Immature natural killer cell (primary cell): ENCODE data around the gene PFKFB1. TPM values are rescaled to one million over a fixed set of nuclear protein-coding genes. Genes with fewer than 3 reads are reported as not detected.

Experiments used
- DNase-seq, 3 donors: peaks; one replicate each; pipeline ENCODE4 v3.0.0; 2022; ENCODE audit warnings: mixed read lengths in 1 of 3
- H3K27ac Mint-ChIP-seq, 6 donors: one replicate each; pipeline ENCODE4 v1.8.0; 2020; ENCODE audit warnings: mixed read lengths in 6 of 6, mild to moderate bottlenecking in 5 of 6, inconsistent platforms in 4 of 6, moderate library complexity in 3 of 6
- H3K27me3 Mint-ChIP-seq, 3 donors: one replicate each; pipeline ENCODE4 v1.8.0; 2020 to 2021; ENCODE audit warnings: low read depth in 3 of 3, mild to moderate bottlenecking in 3 of 3, mixed read lengths in 3 of 3, moderate library complexity in 3 of 3, inconsistent platforms in 1 of 3
- H3K36me3 Mint-ChIP-seq, 3 donors: one replicate each; pipeline ENCODE4 v1.8.0; 2020; ENCODE audit warnings: mixed read lengths in 3 of 3, inconsistent platforms in 2 of 3, mild to moderate bottlenecking in 2 of 3
- H3K4me1 Mint-ChIP-seq, 2 donors: one replicate each; pipeline ENCODE4 v1.8.0; 2020; ENCODE audit warnings: inconsistent platforms in 2 of 2, mild to moderate bottlenecking in 2 of 2, mixed read lengths in 2 of 2, moderate library complexity in 1 of 2
- H3K4me3 Mint-ChIP-seq, 5 donors: one replicate each; pipeline ENCODE4 v1.8.0; 2020; ENCODE audit warnings: mild to moderate bottlenecking in 5 of 5, mixed read lengths in 5 of 5, inconsistent platforms in 3 of 5, moderate library complexity in 3 of 5
- H3K9me3 Mint-ChIP-seq, 6 donors: one replicate each; pipeline ENCODE4 v1.8.0; 2020; ENCODE audit warnings: mild to moderate bottlenecking in 6 of 6, mixed read lengths in 6 of 6, inconsistent platforms in 4 of 6, moderate library complexity in 3 of 6
- polyA plus RNA-seq, 3 donors: library from polyadenylated mRNA; unstranded; fragments of 300-500 nt; fragmentation: Illumina TruSeq; gene quantifications; one replicate each; pipeline ENCODE4 v1.2.3, GENCODE V29; 2021

The PFKFB1 gene
- polyA plus RNA-seq, 3 donors from 2014 or later: 0.28 to 0.41 TPM; not detected in 1

- no peaks in the 10 kb centered on the region for H3K4me1 Mint-ChIP-seq
- H3K9me3 Mint-ChIP-seq: no peaks in the 10 kb centered on the region
- H3K27me3 Mint-ChIP-seq: peaks cover 0 to 4% (median 0%) of the 10 kb centered on the region in 3 donors
Measured at GRCh38 chrX:54930291-54931049, 63.5 kb downstream of the PFKFB1 start.

GRCh38 chrX:54928876-54929275 lies 65.1 kb downstream of the PFKFB1 start:
- H3K36me3 Mint-ChIP-seq: peaks cover 0 to 13% (median 0%) of the 10 kb centered on the region in 3 donors
- no peaks in the 10 kb centered on the region for H3K4me1 Mint-ChIP-seq
- no peaks in the 10 kb centered on the region for H3K9me3 Mint-ChIP-seq
- H3K27me3 Mint-ChIP-seq: peaks cover 0 to 4% (median 0%) of the 10 kb centered on the region in 3 donors
- DNase-seq: no peak
- H3K4me3 Mint-ChIP-seq: no peak overlapping the region
- H3K27ac Mint-ChIP-seq: no peak overlapping the region

More at GRCh38 chrX:54930291-54931049, 63.5 kb downstream of the PFKFB1 start:
- no peak for DNase-seq
- Mint-ChIP-seq H3K4me3 (no peak overlapping the region), H3K36me3 (peaks cover 0 to 13% (median 0%) of the 10 kb centered on the region in 3 donors), H3K27ac (no peak overlapping the region)

GRCh38 chrX:54926978-54927377 lies 67.0 kb downstream of the PFKFB1 start:
- Mint-ChIP-seq H3K27me3 (peaks cover 0 to 4% (median under 1%) of the 10 kb centered on the region in 3 donors), H3K4me1 (no peaks in the 10 kb centered on the region), H3K27ac (no peak overlapping the region), H3K4me3 (no peak overlapping the region), H3K9me3 (no peaks in the 10 kb centered on the region), H3K36me3 (peaks cover 0 to 11% (median 0%) of the 10 kb centered on the region in 3 donors)
- DNase-seq: no peak

- Mint-ChIP-seq H3K36me3 (peaks cover 0 to 3% (median 0%) of the 10 kb centered on the region in 3 donors), H3K27me3 (peaks cover 3 to 7% (median 6%) of the 10 kb centered on the region in 3 donors), H3K4me1 (peaks cover 9 to 12% of the 10 kb centered on the region in 2 donors), H3K27ac (no peak overlapping the region), H3K4me3 (no peak overlapping the region), H3K9me3 (peaks cover 0 to 3% (median 0%) of the 10 kb centered on the region in 6 donors)
- no peak for DNase-seq
Measured at GRCh38 chrX:54923376-54923775, 70.6 kb downstream of the PFKFB1 start.

GRCh38 chrX:54922547-54922946 lies 71.4 kb downstream of the PFKFB1 start:
- Mint-ChIP-seq H3K4me3 (peak overlapping the region in 1 of 5 donors; percentile 88), H3K9me3 (peaks cover 0 to 3% (median 0%) of the 10 kb centered on the region in 6 donors), H3K36me3 (no peaks in the 10 kb centered on the region), H3K27me3 (peaks cover 3 to 7% (median 3%) of the 10 kb centered on the region in 3 donors), H3K4me1 (peaks cover 9 to 12% of the 10 kb centered on the region in 2 donors), H3K27ac (no peak overlapping the region)
- DNase-seq: no peak

- Mint-ChIP-seq H3K4me1 (peaks cover 9 to 12% of the 10 kb centered on the region in 2 donors), H3K9me3 (peaks cover 0 to 3% (median 0%) of the 10 kb centered on the region in 6 donors), H3K36me3 (no peaks in the 10 kb centered on the region), H3K27me3 (peaks cover 3 to 7% (median 4%) of the 10 kb centered on the region in 3 donors), H3K27ac (peak overlapping the region in 5 of 6 donors; percentile 27 to 87 (median 45)), H3K4me3 (peak overlapping the region; percentile 78 to 95 (median 88))
- peak; percentile 31 to 49 (median 41) for DNase-seq
Measured at GRCh38 chrX:54921427-54922021, 72.5 kb downstream of the PFKFB1 start.

GRCh38 chrX:54920610-54921426 lies 73.2 kb downstream of the PFKFB1 start, which contains the start of gene TRO:
TRO (plus strand) TSS chrX:54920824; CDS start chrX:54922247, 1,423 bp downstream.
- Mint-ChIP-seq H3K27me3 (peaks cover 3 to 7% (median 4%) of the 10 kb centered on the region in 3 donors), H3K4me1 (peaks cover 9 to 12% of the 10 kb centered on the region in 2 donors), H3K36me3 (no peaks in the 10 kb centered on the region), H3K4me3 (peak within 1 kb of the TSS; percentile 78 to 95 (median 88)), H3K9me3 (peaks cover 0 to 3% (median 0%) of the 10 kb centered on the region in 6 donors), H3K27ac (peak within 1 kb of the TSS in 5 of 6 donors; percentile 27 to 87 (median 45))
- peak in 1 of 3 donors; percentile 0 for DNase-seq

GRCh38 chrX:54909941-54910340 lies 84.0 kb downstream of the PFKFB1 start:
- no peak overlapping the region for H3K4me3 Mint-ChIP-seq
- H3K27ac Mint-ChIP-seq: no peak overlapping the region
- DNase-seq: no peak
- peaks cover 0 to 10% (median 2%) of the 10 kb centered on the region in 3 donors for H3K27me3 Mint-ChIP-seq
- H3K4me1 Mint-ChIP-seq: no peaks in the 10 kb centered on the region
- H3K9me3 Mint-ChIP-seq: peaks cover 0 to 9% (median 7%) of the 10 kb centered on the region in 6 donors
- H3K36me3 Mint-ChIP-seq: no peaks in the 10 kb centered on the region

GRCh38 chrX:54894159-54894558 lies 99.8 kb downstream of the PFKFB1 start:
- no peak overlapping the region for H3K27ac Mint-ChIP-seq
- no peak overlapping the region for H3K4me3 Mint-ChIP-seq
- no peak for DNase-seq
- H3K27me3 Mint-ChIP-seq: peaks cover 4 to 14% (median 11%) of the 10 kb centered on the region in 3 donors
- H3K9me3 Mint-ChIP-seq: peaks cover 0 to 4% (median 0%) of the 10 kb centered on the region in 6 donors
- no peaks in the 10 kb centered on the region for H3K4me1 Mint-ChIP-seq
- no peaks in the 10 kb centered on the region for H3K36me3 Mint-ChIP-seq

GRCh38 chrX:54891573-54891972 lies 102.4 kb downstream of the PFKFB1 start:
- Mint-ChIP-seq H3K27ac (no peak overlapping the region), H3K9me3 (peaks cover 0 to 4% (median 0%) of the 10 kb centered on the region in 6 donors), H3K27me3 (peaks cover 5 to 27% (median 14%) of the 10 kb centered on the region in 3 donors), H3K4me1 (no peaks in the 10 kb centered on the region), H3K4me3 (no peak overlapping the region), H3K36me3 (no peaks in the 10 kb centered on the region)
- peak; percentile 18 to 39 (median 26) for DNase-seq

- no peaks in the 10 kb centered on the region for H3K9me3 Mint-ChIP-seq
- peaks cover 2 to 33% (median 9%) of the 10 kb centered on the region in 3 donors for H3K27me3 Mint-ChIP-seq
- no peaks in the 10 kb centered on the region for H3K36me3 Mint-ChIP-seq
- no peak overlapping the region for H3K27ac Mint-ChIP-seq
- H3K4me1 Mint-ChIP-seq: no peaks in the 10 kb centered on the region
- DNase-seq: no peak
- no peak overlapping the region for H3K4me3 Mint-ChIP-seq
Measured at GRCh38 chrX:54885740-54886139, 108.2 kb downstream of the PFKFB1 start.
